Endothelial cell of umbilical vein (primary cell): ENCODE data around the gene PIEZO2. TPM values are rescaled to one million over a fixed set of nuclear protein-coding genes. Genes with fewer than 3 reads are reported as not detected.
A peak's percentile ranks its signal among the peaks of the same experiment; 100 is the strongest.

Source experiments
- BruUV-seq: library from RNA; stranded (reverse); fragments of 400-500 nt; replicated peaks from 2 replicates; lab custom pipeline; 2021; lab: Mats Ljungman, UMichigan
- CTCF ChIA-PET: fragments of 300-600, 350-600 bp; sonication (Branson Sonifier 250); formaldehyde crosslinking; loops from one replicate; lab custom pipeline; 2021; ENCODE audit warnings: antibody characterized with exemption, inconsistent platforms; lab: Charles Lee
- POLR2A ChIA-PET: fragments of 300-600, 350-600 bp; sonication (Branson Sonifier 250); formaldehyde crosslinking; loops from one replicate; lab custom pipeline; 2021; ENCODE audit warnings: antibody characterized with exemption, inconsistent platforms; lab: Charles Lee
- DNase-seq: peaks from one replicate; pipeline ENCODE4 v3.0.0-alpha.2; 2011; ENCODE audit warnings: low read depth, low spot score
- FAIRE-seq: peaks from 2 replicates; lab custom pipeline; 2011; peaks lifted over from hg19 to GRCh38; lab: Jason Lieb, UNC
- H2AFZ ChIP-seq: 2 replicates; pipeline ENCODE4 v1.6.0; 2012; ENCODE audit warnings: low read depth, low read length, control low read depth, inconsistent platforms
- H3K27ac ChIP-seq: 2 replicates; pipeline ENCODE4 v1.5.1; 2011; ENCODE audit warnings: low read depth, mild to moderate bottlenecking, control low read depth, low read length, moderate library complexity; ENCODE audit not compliant: insufficient read depth
- H3K27me3 ChIP-seq, 2 experiments: 2 replicates each; pipeline versions ENCODE4 v1.6.0 to v1.6.1; 2011; ENCODE audit warnings: low read length in 2 of 2, mixed read lengths in 1 of 2; ENCODE audit not compliant: control insufficient read depth in 2 of 2, insufficient read depth in 2 of 2
- H3K36me3 ChIP-seq, 2 experiments: 2 replicates in 1 of 2; 3 replicates in 1 of 2; pipeline ENCODE4 v1.5.1; 2011; ENCODE audit warnings: low read length in 2 of 2, mild to moderate bottlenecking in 1 of 2, moderate library complexity in 1 of 2; ENCODE audit not compliant: control insufficient read depth in 2 of 2, insufficient read depth in 2 of 2; ENCODE audit errors: extremely low read depth in 1 of 2
- H3K4me1 ChIP-seq: 3 replicates; pipeline ENCODE4 v1.5.1; 2011; ENCODE audit warnings: mild to moderate bottlenecking, low read length; ENCODE audit not compliant: control insufficient read depth, insufficient read depth; ENCODE audit errors: extremely low read depth
- H3K4me2 ChIP-seq: 2 replicates; pipeline ENCODE4 v1.6.1; 2011; ENCODE audit warnings: low read length, control low read depth, mixed read lengths; ENCODE audit not compliant: insufficient read depth
- H3K4me3 ChIP-seq, 3 experiments: fragments of 200-600 bp in 1 of 3; sonication (generic), shearing (Covaris generic) in 1 of 3; replicated peaks in 1 of 3; 2 replicates each; pipeline ENCODE4 v1.5.1; 2011 to 2016; ENCODE audit warnings: control low read depth in 3 of 3, low read length in 3 of 3, mild to moderate bottlenecking in 2 of 3, inconsistent platforms in 1 of 3, low read depth in 1 of 3, moderate library complexity in 1 of 3; ENCODE audit not compliant: insufficient read depth in 1 of 3
- H3K79me2 ChIP-seq: 2 replicates; pipeline ENCODE4 v1.6.0; 2012; ENCODE audit warnings: low read length, inconsistent platforms; ENCODE audit not compliant: control insufficient read depth, insufficient read depth
- H3K9ac ChIP-seq: replicated peaks from 2 replicates; pipeline ENCODE3; 2011; ENCODE audit warnings: low read length, control low read depth; ENCODE audit not compliant: insufficient read depth; ENCODE audit errors: extremely low read depth
- H3K9me1 ChIP-seq: replicated peaks from 3 replicates; pipeline ENCODE4 v1.6.0; 2011; ENCODE audit warnings: mild to moderate bottlenecking, low read length; ENCODE audit not compliant: control insufficient read depth, insufficient read depth; ENCODE audit errors: extremely low read depth
- H3K9me3 ChIP-seq: replicated peaks from 2 replicates; pipeline ENCODE4 v1.5.1; 2012; ENCODE audit warnings: low read length, inconsistent platforms; ENCODE audit not compliant: control insufficient read depth, insufficient read depth
- H4K20me1 ChIP-seq: replicated peaks from 2 replicates; pipeline ENCODE3; 2011; ENCODE audit warnings: mild to moderate bottlenecking, low read length; ENCODE audit not compliant: control insufficient read depth, insufficient read depth; ENCODE audit errors: extremely low read depth
- EZH2 ChIP-seq: IDR thresholded peaks from 2 replicates; pipeline ENCODE4 v1.6.1; 2012; ENCODE audit warnings: borderline replicate concordance, low read depth, mild to moderate bottlenecking, moderate library complexity, low read length, inconsistent platforms; ENCODE audit not compliant: severe bottlenecking
- FOS ChIP-seq: IDR thresholded peaks from 2 replicates; pipeline ENCODE4 v1.6.1; 2011; ENCODE audit warnings: mild to moderate bottlenecking, low read length, moderate library complexity, borderline replicate concordance; ENCODE audit not compliant: insufficient read depth
- GATA2 ChIP-seq: IDR thresholded peaks from 2 replicates; pipeline ENCODE4 v1.7.0; 2011; ENCODE audit warnings: low read depth, mild to moderate bottlenecking, moderate library complexity, mixed read lengths, low read length; ENCODE audit not compliant: insufficient read length, insufficient read depth
- JUN ChIP-seq: IDR thresholded peaks from 2 replicates; pipeline ENCODE4 v1.6.1; 2011; ENCODE audit warnings: borderline replicate concordance, low read depth; ENCODE audit not compliant: insufficient read length, insufficient read depth
- MYC ChIP-seq: IDR thresholded peaks from one replicate; pipeline ENCODE4 v1.6.1; 2011; ENCODE audit warnings: mild to moderate bottlenecking, low read depth, low read length
- POLR2A ChIP-seq: IDR thresholded peaks from 2 replicates; pipeline ENCODE4 v1.6.1; 2012; ENCODE audit warnings: low read depth, mild to moderate bottlenecking, control low read depth, low read length
- POLR2AphosphoS5 ChIP-seq: IDR thresholded peaks from 2 replicates; pipeline ENCODE4 v1.6.1; 2012; ENCODE audit warnings: low read depth, mild to moderate bottlenecking, control low read depth, low read length, moderate library complexity; ENCODE audit not compliant: insufficient read depth
- dilution Hi-C: fragments of 300-500 bp; cut with MboI; formaldehyde crosslinking; loops from one replicate; pipeline ENCODE4 v1.15.0; 2019; ENCODE audit warnings: low sequenced_read_pairs; ENCODE audit not compliant: extremely low pct_ligation_motif_present
- intact Hi-C: fragments of 100-400 bp; cut with micrococcal nuclease; formaldehyde crosslinking; loops from one replicate; pipeline ENCODE4 v1.10.0; 2022
- polyA plus RNA-seq, 4 experiments: library from polyadenylated mRNA; depleted of rRNA in 3 of 4; stranded (reverse) in 3 of 4; unstranded in 1 of 4; fragments of >200 nt; gene quantifications; 2 replicates each; pipeline versions ENCODE4 v1.2.1 to v1.2.3, GENCODE V29; 2011 to 2012; ENCODE audit warnings: missing spikeins in 1 of 4
- total RNA-seq: library from RNA; stranded (reverse); gene quantifications from 2 replicates; pipeline ENCODE4 v1.2.3, GENCODE V29; 2021
- TF ChIP-seq, protein P1 (sequence below): IDR thresholded peaks from 2 replicates; pipeline ENCODE4 v1.6.1; 2011; ENCODE audit not compliant: insufficient read depth, insufficient read length
- TF ChIP-seq, protein P2 (sequence below), 2 donors: IDR thresholded peaks; 1 replicate in 1 of 2; 2 replicates in 1 of 2; pipeline ENCODE4 v1.5.1; 2011; ENCODE audit warnings: low read length in 2 of 2, mild to moderate bottlenecking in 2 of 2, moderate library complexity in 2 of 2, control low read depth in 1 of 2, inconsistent platforms in 1 of 2, low read depth in 1 of 2; ENCODE audit not compliant: insufficient read depth in 1 of 2; ENCODE audit errors: extremely low read depth in 1 of 2

The PIEZO2 gene
- total and polyA plus RNA-seq, 2 donors (not counting 3 experiments of a cell fraction or from before 2014, with no cell fraction given) = 1.7 to 11.2 TPM

DNA sequence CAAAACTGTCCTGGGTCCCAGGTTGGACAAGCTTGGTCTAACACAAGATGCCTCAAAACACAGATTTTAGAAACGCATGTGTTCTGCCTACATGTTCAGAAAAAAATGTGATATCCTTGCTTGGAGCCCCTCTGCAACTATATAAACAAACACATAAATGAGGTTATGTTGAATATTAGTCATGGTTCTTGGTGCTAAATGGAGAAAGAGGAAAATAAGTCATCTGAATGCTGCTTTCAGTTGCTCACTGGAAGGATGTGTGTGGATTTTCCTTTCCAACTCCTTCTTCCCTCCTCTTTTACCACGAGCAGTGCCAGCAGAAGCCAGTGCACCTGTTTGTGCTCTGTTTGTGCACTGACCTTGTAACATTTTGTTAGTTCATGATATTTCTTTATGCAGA is 85.3 kb downstream of the PIEZO2 start:
- Histone ChIP-seq H3K4me3 (no peak overlapping the region), H3K4me1 (peaks cover 9% of the 10 kb centered on the region), H3K9me1 (no peaks in the 10 kb centered on the region), H3K4me2 (no peak overlapping the region), H3K79me2 (no peaks in the 10 kb centered on the region), H3K9me3 (no peaks in the 10 kb centered on the region), H3K9ac (no peak overlapping the region), H4K20me1 (no peaks in the 10 kb centered on the region), H3K27ac (no peak overlapping the region), H2AFZ (no peak overlapping the region), H3K36me3 (no peaks in the 10 kb centered on the region), H3K27me3 (peaks cover 0 to 1% of the 10 kb centered on the region in 2 experiments)
- FAIRE-seq = no peak
- DNase-seq = peak; percentile 24
- no TSS peak for BruUV-seq
- ChIA-PET POLR2A (no interaction called here), CTCF (no interaction called here)
- intact Hi-C loops = no loop called here
- dilution Hi-C loops = no loop called here
- TF ChIP-seq POLR2AphosphoS5 = no peak
- TF ChIP-seq EZH2 = no peak
- TF ChIP-seq, protein P1, sequence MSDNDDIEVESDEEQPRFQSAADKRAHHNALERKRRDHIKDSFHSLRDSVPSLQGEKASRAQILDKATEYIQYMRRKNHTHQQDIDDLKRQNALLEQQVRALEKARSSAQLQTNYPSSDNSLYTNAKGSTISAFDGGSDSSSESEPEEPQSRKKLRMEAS = no peak
- no peak for TF ChIP-seq GATA2
- TF ChIP-seq MYC = no peak
- TF ChIP-seq JUN = no peak
- TF ChIP-seq, protein P2, sequence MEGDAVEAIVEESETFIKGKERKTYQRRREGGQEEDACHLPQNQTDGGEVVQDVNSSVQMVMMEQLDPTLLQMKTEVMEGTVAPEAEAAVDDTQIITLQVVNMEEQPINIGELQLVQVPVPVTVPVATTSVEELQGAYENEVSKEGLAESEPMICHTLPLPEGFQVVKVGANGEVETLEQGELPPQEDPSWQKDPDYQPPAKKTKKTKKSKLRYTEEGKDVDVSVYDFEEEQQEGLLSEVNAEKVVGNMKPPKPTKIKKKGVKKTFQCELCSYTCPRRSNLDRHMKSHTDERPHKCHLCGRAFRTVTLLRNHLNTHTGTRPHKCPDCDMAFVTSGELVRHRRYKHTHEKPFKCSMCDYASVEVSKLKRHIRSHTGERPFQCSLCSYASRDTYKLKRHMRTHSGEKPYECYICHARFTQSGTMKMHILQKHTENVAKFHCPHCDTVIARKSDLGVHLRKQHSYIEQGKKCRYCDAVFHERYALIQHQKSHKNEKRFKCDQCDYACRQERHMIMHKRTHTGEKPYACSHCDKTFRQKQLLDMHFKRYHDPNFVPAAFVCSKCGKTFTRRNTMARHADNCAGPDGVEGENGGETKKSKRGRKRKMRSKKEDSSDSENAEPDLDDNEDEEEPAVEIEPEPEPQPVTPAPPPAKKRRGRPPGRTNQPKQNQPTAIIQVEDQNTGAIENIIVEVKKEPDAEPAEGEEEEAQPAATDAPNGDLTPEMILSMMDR (IDR thresholded peaks at IDR 0.05; ENCODE audit: extremely low read depth in 1 of 2, insufficient read depth in 1 of 2, low read depth in 1 of 2, low read length in 2 of 2) = no peak
- TF ChIP-seq POLR2A = no peak
- TF ChIP-seq FOS = no peak
